NCI-H1105 treated with DMSO at 0.1 percent for 48 hours (cell line): Measurements from ENCODE around the gene PLEKHG7.
A peak's percentile ranks its signal among the peaks of the same experiment; 100 is the strongest.

Experiments used
- DNase-seq: peaks from one replicate; lab custom pipeline; 2025; lab: John Stamatoyannopoulos, UW

Gene PLEKHG7

GRCh38 chr12:92707926-92708325 is 5.1 kb downstream of the PLEKHG7 start:
- no peak for DNase-seq

- DNase-seq = no peak
Observed at GRCh38 chr12:92715625-92716024, 12.8 kb downstream of the PLEKHG7 start.

DNA sequence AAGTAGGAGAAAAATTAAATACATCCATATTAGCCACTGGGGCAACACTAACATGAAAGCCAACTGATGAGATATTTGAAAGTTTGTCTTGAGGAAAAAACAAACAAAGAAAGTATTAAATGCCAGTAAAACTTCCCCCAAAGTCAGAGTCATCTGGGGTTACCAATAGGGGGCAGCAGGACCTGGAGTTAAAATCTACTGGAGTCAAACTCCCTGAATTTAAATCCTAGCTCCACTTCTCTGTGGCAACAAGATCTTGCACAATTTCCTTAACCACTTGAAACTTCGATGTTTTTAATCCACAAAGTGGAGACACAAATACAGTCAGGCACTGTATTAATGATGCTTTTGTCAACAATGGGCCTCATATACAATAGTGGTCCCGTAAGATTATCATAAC is 14.4 kb downstream of the PLEKHG7 start:
- no peak for DNase-seq

DNA sequence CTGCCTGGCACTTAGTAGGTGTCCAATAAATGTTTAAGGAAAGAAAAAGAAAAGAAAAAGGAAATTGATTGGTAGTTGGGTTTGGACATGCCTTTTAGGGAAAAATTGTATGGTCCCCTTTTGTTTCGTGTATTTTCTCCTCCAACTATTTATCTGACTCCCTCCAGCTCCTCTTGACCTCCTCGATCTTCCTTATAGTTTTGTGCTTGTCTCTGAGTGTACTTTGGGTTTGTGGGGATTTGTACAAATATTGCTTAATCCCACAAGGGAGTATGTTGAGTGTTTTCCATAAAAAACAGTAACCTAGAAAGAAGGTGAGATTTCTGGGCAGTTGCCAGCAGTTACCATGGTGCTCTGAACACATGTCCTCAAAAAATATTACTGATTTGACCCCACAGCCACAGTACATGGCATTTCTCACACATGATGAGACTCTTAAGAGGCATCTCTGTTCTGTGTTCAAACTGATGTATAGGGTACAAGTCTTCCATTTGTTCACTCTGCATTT is 15.7 kb downstream of the PLEKHG7 start:
- no peak for DNase-seq

DNA sequence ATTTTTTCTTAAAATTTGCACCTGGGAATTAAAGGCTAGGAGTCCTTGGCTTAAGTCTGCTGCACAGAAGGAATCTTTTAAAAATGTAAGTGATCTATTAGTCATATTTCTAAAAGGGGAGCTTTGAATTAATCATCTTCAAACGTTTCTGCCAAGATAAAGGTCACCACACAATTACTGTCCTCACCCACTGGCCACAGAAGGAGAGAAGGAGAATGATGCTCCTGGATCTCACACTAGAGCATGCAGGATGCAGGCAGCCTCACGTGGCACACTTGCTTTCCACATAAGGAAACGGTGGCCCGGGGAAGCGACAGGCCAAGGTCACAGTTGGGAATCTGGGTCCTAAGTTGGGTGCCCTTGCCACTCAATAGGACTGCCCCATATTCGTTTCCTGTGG is 16.9 kb downstream of the PLEKHG7 start:
- DNase-seq = no peak

DNA sequence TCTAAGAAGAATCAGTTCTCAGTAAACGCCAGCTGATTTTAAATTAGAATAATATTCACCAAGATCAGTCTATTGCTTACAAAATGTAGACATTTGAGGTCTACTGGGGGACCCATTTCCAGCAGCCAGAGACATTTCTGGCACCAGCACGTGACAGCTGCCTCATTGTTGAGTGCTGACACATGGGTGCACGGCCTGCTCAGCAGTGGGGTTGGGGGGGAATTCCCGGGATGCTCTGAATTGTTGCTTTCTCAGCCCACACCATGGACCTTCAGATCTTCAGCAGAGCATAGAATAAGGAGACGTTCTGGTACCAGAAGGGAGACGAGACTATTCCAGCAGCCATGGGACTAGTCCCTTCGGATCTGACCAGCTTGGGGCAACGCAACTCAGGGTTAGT is 18.3 kb downstream of the PLEKHG7 start:
- DNase-seq = no peak

- DNase-seq = no peak
Observed at GRCh38 chr12:92721656-92722055, 18.9 kb downstream of the PLEKHG7 start.

GRCh38 chr12:92722897-92723296 is 20.1 kb downstream of the PLEKHG7 start:
- no peak for DNase-seq

DNA sequence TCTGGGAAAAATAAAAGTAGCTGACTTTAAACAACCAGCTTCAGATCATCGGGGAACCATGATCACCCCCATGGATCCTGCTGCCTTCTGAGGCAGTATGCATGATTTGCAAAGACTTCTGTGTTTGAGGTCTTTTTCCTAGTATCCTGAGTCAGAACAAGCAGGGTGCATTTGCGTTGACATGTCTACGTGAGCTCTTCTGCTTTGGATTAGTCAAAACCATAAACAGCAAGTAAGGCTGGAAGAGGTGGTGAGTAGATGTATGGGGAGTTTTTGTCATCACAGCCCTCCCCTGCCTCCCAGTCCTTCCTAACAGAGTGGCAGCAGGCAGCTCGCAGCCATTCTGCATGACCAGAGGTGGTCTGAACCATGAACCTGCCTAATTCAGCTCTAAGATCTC is 24.1 kb downstream of the PLEKHG7 start:
- DNase-seq = no peak

DNA sequence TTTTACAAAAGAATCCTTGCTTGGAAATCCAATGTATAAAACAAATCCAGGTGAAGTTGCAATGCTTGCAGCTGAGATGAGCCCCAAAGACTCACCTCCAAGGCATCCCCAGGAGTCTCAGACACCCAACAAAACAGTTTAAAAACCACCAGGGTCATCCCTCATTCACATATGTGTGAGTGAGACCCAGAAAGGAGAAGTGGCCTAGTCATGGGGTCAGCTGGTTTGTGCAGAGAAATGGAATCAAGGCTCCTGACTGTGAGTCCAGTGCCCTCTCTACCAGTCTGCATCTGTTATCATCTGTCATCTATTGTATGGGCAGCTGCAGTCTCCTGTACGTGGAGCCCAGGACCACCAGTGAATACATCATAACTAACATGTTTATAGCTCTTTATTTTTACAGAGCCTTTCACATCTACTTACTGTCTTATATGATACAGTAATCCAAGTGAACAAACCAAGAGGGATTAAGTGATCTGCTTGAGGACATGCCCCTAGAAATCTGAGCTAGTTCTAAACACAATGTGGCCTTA is 27.1 kb downstream of the PLEKHG7 start:
- no peak for DNase-seq

DNA sequence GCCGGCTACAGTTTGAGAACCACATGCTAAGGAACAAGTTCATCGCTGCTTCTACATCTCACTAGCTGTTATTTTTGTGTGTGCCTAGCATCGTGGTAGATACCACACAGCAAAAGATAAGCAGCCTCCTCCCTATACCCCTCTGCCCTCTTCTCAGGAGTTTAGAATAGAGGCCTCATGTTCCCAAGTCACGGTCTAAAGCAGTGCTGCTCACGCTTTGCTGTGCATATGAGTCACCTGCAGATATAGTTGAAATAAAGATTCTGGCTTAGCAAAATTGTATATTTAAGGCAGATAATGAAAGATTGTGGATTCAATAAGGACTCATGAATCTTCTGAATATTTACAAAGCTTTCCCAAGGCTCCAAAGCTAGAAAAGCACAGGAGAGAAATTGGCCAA is 28.0 kb downstream of the PLEKHG7 start:
- no peak for DNase-seq

DNA sequence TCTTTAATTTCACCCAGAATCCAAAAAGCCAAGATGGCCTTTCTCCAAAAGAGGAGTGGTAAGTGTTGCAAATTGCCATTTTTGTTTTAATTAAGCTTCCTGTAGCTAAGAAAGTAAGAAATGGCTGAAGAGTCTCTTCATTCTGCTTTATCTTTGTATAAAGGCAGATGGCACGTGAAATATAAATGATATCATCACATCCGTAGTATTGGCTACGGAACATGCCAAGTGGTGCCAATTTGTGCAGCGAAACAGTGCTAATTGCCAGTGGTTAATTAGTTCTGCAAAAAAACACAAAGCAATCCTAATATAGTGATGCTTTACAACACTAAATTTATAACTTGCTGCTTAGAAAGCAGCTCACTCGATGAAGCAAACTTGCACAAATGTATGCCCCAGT is 29.4 kb downstream of the PLEKHG7 start:
- DNase-seq = peak; percentile 89

DNA sequence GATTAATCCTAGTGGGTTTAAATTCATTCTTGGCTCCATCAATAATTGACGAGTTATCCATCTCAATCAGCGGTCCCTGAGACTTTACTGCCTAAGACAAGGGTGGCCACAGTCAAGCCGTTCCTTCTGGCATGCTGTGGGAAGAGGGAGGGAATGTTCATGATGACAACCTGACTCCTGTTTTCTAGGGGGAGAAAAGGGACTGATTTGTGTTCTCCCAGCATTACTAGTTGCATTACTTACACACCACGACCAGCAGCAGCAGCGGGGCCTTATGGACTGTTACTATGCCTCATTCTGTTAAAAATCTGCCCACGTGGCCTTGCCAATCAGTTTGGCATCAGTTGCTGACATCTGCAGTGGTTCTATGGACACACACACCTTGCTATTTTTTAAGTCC is 29.9 kb downstream of the PLEKHG7 start:
- DNase-seq = no peak

DNA sequence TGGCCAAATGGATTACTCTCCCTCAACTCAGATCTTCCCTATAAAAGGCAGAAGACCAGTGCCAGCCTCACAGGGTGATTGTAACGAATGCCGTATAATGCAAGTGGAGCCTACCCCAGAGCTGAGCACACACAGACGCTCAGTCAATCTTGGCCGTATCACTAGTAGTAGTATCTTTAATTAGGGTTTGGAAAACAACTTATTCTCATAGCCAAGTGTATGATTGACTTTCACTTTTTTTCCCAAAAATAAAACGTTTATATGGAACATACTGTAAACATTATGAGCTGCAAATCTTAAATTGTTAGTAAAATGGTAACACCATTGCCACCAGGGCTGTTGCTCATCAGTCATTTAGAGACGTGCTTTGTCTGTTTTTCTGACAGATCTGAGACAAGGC is 30.4 kb downstream of the PLEKHG7 start:
- no peak for DNase-seq

DNA sequence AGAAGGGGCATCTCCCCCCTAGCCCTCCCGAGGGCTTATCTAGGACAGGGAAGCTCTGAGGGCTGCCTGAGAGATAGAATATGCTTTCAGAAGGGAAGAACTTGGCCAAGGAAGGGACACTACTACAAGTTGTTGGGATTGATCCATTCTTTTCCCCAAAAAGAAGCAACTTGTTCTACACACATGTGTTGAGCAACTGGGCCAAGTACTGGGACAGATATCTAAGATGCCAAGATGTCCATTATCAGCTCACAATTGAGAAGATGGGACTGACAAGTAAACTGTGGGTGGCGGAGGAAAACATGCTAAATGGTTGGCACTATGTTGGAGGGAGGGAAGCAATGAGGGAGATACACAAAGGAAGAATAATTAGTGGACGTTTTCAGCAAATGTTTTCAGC is 30.9 kb downstream of the PLEKHG7 start:
- DNase-seq = no peak

GRCh38 chr12:92735131-92735721 is 32.4 kb downstream of the PLEKHG7 start:
- DNase-seq = peak; percentile 82

- DNase-seq = no peak
Observed at GRCh38 chr12:92736605-92737004, 33.8 kb downstream of the PLEKHG7 start.

DNA sequence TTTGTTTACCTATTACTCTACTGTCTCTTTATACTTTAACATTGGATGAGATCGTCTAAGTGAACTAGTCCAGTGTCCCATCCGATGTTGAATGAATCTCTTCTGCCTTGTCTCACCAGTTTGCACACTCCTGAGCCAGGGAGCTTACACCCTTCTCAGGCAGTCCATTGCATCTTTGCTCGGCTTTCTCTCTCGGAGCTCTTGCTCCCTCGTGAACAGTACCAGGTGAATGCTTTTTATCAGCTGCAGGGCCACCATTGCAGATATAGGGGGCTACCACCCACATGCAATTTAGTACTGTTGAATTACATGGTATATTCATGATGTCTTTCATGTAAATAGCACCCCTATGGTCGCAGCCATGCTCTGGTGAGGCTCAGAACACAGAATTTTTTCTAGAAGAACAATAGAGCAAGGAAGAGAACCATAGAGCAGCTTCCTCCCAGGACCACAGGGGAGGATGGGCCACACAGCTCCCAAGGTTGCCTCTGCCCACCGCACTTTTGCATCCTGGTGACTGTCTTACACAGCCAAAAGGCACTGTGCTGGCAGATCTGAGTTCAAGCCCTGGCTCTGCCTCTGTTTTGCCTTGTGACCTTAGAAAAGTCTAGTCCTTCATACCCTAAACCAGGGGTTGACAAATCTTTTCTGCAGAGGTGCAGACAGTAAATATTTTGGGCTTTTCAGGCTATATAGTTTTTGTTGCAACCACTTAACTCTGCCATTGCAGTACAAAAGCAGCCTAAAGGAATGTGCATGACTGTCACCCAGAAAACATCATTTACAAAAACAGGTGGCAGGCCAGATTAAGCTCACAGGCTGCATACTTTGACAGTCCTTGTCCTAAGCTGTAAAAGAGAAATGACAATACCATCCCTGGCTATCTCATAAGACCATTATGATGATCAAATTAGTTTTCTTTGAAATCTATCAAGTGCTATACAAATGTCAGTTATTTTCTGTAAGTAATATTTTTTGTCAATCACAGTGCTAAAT is 35.4 kb downstream of the PLEKHG7 start:
- DNase-seq = no peak

- no peak for DNase-seq
Observed at GRCh38 chr12:92739113-92739512, 36.3 kb downstream of the PLEKHG7 start.

GRCh38 chr12:92740411-92740810 is 37.6 kb downstream of the PLEKHG7 start:
- DNase-seq = no peak

GRCh38 chr12:92743026-92743425 is 40.2 kb downstream of the PLEKHG7 start:
- no peak for DNase-seq

GRCh38 chr12:92745856-92746550 is 43.2 kb downstream of the PLEKHG7 start:
- peak; percentile 8 for DNase-seq
